GM13977 (cell line): Measurements from ENCODE around the gene WRAP73.

Source experiments
- DNase-seq: peaks from one replicate; pipeline ENCODE4 v3.0.0; 2012; ENCODE audit warnings: low spot score
- in situ Hi-C: fragments of 300-500 bp; cut with MboI; formaldehyde crosslinking; loops from one replicate; pipeline ENCODE4 v1.12.0; 2022; ENCODE audit warnings: low sequenced_read_pairs, low pct_unique_long_range_greater_than_20kb, mixed read lengths, inconsistent platforms; ENCODE audit not compliant: unreplicated experiment
- TF ChIP-seq, protein P1 (sequence below): IDR thresholded peaks from 2 replicates; pipeline ENCODE4 v1.5.1; 2012; ENCODE audit warnings: mild to moderate bottlenecking, control low read depth; ENCODE audit not compliant: insufficient read depth; ENCODE audit errors: extremely low read depth, missing control alignments

WRAP73 gene

GRCh38 chr1:3673381-3674099 lies 23.6 kb upstream of the WRAP73 start:
- TF ChIP-seq, protein P1, sequence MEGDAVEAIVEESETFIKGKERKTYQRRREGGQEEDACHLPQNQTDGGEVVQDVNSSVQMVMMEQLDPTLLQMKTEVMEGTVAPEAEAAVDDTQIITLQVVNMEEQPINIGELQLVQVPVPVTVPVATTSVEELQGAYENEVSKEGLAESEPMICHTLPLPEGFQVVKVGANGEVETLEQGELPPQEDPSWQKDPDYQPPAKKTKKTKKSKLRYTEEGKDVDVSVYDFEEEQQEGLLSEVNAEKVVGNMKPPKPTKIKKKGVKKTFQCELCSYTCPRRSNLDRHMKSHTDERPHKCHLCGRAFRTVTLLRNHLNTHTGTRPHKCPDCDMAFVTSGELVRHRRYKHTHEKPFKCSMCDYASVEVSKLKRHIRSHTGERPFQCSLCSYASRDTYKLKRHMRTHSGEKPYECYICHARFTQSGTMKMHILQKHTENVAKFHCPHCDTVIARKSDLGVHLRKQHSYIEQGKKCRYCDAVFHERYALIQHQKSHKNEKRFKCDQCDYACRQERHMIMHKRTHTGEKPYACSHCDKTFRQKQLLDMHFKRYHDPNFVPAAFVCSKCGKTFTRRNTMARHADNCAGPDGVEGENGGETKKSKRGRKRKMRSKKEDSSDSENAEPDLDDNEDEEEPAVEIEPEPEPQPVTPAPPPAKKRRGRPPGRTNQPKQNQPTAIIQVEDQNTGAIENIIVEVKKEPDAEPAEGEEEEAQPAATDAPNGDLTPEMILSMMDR = no peak
- DNase-seq = peak; percentile 61
- in situ Hi-C loops = no loop called here

- DNase-seq = no peak
- in situ Hi-C loops = no loop called here
- TF ChIP-seq, protein P1 = no peak
Observed at GRCh38 chr1:3672971-3673361, 23.1 kb upstream of the WRAP73 start.

DNA sequence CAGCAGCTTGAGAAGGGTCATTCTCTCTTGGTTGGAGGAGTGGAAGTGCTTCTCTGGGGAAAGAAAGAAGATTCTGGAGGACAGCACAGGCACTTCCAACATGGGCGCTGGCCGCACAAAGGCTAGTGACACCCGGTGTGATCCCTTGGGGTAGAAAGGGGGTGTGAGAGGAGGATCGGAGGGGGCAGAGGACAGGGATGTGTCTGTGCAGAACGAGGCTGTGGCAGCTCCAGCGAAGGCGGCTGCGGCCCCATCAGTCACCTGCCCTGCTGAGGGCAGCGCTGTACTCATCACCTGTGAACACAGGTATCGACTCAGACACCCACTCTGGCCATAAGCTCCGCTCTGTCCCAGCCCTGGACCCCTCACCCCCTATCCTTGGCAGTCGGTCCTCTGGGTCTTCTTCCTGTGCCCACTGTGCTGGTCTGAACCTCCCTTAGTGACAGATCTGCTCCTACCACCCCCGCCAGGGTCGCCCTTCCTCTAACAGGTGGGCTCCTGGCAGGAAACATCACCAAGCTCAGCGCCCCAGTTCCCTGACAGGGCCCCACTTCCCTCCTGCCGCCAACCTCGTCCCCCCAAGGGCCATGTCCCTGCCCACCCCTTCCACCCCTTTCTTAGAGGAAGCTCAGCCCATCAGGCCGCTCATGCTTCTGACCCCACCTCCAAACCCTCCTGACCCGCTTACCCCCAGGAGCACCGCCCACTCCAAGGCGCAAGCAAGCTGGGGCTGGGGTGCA lies 22.5 kb upstream of the WRAP73 start:
- in situ Hi-C loops = no loop called here
- no peak for DNase-seq
- TF ChIP-seq, protein P1 = no peak

- DNase-seq = no peak
- TF ChIP-seq, protein P1 = no peak
- in situ Hi-C loops = no loop called here
Observed at GRCh38 chr1:3671371-3672180, 21.7 kb upstream of the WRAP73 start.

GRCh38 chr1:3670823-3671265 lies 20.9 kb upstream of the WRAP73 start:
- in situ Hi-C loops = no loop called here
- no peak for DNase-seq
- TF ChIP-seq, protein P1 = no peak

DNA sequence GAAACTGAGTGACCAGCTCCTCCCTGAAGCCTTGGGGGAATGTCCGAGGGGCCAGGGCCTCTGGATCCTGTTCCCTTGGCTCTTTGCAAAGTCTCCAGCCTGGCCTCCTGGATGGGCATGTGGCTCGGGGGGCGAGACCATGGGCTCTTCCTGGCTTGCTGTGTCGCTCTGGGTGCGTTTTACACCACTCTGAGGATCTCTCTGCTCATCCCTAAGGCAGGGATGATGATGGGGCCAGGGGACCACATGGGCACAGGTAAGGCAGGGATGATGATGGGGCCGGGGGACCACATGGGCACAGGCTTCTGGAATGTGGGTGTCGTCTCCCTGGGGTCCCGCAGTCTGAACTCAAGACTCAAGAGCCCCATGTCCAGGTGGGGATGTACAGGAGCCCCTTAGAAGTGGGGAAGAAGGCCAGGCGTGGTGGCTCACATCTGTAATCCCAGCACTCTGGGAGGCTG lies 20.1 kb upstream of the WRAP73 start:
- in situ Hi-C loops = no loop called here
- TF ChIP-seq, protein P1 = no peak
- DNase-seq = no peak
